ENCODE measurements around the gene UBL5. TPM values are rescaled to one million over a fixed set of nuclear protein-coding genes. Genes with fewer than 3 reads are reported as not detected.
A peak's percentile ranks its signal among the peaks of the same experiment; 100 is the strongest.

The UBL5 gene
- total RNA-seq, 2 experiments from 2014 or later, result 383 to 395 TPM

DNA sequence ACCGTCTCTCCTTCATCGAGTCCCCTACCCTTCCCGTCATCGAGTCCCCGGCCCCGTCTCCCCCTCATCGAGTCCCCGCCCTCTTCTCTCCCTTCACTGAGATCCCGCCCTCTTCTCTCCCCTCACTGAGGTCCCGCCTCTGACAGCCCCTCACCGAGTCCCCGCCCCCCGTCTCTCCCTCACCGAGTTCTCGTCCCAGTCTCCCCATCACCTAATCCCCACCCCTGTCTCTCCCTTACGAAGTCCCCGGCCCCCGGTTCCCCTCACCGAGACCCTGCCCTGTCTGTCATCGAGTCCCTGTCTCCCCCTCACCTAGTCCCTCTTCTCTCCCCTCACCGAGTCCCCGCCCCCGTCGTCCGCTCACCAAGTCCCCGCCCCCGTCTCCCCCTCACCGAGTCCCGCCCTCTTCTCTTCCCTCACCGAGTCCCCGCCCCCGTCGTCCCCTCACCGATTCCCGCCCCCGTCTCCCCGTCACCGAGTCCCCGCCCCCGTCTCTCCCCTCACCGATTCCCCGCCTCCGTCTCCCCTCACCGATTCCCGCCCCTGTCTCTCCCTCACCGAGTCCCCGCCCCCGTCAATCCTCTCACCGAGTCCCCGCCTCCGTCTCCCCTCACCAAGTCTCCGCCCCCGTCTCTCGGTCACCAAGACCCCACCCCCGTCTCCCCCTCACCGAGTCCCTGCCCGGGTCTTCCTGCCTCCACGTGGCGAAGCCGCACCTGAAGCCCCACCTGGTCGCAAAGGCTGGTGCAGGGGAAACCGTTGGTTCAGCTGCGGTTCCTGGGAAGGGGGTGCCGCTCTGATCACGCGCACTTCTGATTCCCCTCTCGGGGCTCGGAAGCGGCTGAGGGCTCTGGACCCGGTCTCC, 35.3 kb upstream of the UBL5 start:
- no peaks in the 10 kb centered on the region for H3K27me3 Mint-ChIP-seq (ENCODE audit: low read depth)
- H3K9me3 Mint-ChIP-seq (ENCODE audit: insufficient read depth), result no peaks in the 10 kb centered on the region
- H3K4me1 Mint-ChIP-seq (ENCODE audit: low read depth), result peaks cover 28% of the 10 kb centered on the region
- peaks cover 4% of the 10 kb centered on the region for H3K36me3 Mint-ChIP-seq (ENCODE audit: low read depth)
- ATAC-seq (peak; percentile 59), DNase-seq (peak; percentile 94)
- peak overlapping the region; percentile 77 for H3K4me3 Mint-ChIP-seq
- POLR2A ChIA-PET, result interaction anchor here (1.4 to 1.5 kb wide), 2 partner anchors 24 to 208 kb away, joined by 3 to 5 read pairs; partner anchors contain the start of gene ZNF846
- peak overlapping the region; percentile 90 for H3K27ac Mint-ChIP-seq
- CTCF ChIA-PET, result interaction anchor here (1.5 to 1.6 kb wide), 2 partner anchors 167 to 206 kb away, joined by 4 to 8 read pairs; no protein-coding TSS in a partner anchor

DNA sequence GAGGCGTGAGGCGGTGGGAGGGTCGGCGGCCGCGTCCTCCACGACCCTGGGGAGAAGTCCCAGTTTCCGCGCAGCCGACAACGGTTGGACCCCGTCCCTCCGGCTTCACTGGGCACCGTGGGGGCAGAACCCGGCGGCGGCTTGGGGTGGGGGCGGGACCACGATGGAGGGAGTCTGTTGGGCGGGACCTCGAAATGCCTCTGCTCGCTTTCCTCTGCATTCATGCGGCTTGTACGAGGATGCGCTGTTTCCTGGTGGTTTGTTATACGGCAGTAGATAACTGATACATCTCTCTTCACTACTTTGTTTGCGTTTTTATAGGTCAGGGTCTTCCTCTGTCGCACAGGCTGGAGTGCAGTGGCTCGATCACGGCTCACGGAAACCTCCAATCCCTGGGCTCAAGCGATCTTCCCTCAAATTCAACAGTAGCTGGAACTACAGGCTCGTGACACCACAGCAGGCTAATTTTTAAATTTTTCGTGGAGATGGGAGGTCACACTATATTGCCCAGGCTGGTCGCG, 34.6 kb upstream of the UBL5 start:
- Mint-ChIP-seq H3K9me3 (ENCODE audit: insufficient read depth) (no peaks in the 10 kb centered on the region), H3K27me3 (ENCODE audit: low read depth) (no peaks in the 10 kb centered on the region), H3K4me1 (ENCODE audit: low read depth) (peaks cover 28% of the 10 kb centered on the region), H3K36me3 (ENCODE audit: low read depth) (peaks cover 4% of the 10 kb centered on the region), H3K27ac (peak overlapping the region; percentile 90), H3K4me3 (peak overlapping the region; percentile 77)
- ChIA-PET POLR2A (interaction anchor here (1.3 to 1.5 kb wide), 3 partner anchors 25 to 208 kb away, joined by 3 to 6 read pairs (median 5); partner anchors contain the start of genes FBXL12 and ZNF846), CTCF (interaction anchor here (1.5 to 1.6 kb wide), 2 partner anchors 168 to 206 kb away, joined by 4 to 8 read pairs; no protein-coding TSS in a partner anchor)
- ATAC-seq, result peak; percentile 17
- DNase-seq, result peak; percentile 78

DNA sequence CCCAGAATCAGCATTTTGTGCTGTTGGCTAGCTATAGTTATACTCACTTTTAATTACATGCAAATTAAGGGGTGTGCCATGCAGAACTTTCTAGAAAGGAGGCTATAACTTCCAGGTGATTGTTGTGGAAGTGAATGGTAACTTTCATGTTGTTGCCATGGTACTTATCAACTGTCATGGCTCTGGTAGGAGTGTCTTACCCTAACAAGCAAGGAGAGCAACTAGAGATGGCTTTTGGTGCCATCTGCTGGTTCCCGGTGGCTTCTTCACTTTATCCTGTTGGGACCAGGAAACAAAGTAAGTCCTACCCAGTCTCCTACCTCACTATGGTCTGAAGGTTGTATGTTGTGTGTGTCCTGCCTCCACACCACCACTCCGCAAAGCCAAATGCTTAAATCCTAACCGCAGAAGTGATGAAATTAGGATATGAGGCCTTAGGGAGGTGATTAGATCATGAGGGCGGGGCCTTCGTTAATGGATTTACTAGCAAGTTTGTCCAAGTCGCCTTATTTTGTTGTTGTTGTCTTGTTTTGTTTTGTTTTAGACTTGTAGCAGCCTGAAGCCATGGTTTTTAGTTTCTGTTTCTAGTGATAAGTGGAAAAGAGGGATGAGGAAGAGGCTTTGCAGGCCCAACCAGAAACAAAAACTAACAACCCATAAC, 31.5 kb upstream of the UBL5 start:
- ChIA-PET CTCF (interaction anchor here (0.6 to 1.5 kb wide), 12 partner anchors 10 to 589 kb away, joined by 3 to 15 read pairs (median 5); partner anchors contain the start of gene ZNF846), POLR2A (no interaction called here)
- peaks cover 32% of the 10 kb centered on the region for H3K4me1 Mint-ChIP-seq (ENCODE audit: low read depth)

DNA sequence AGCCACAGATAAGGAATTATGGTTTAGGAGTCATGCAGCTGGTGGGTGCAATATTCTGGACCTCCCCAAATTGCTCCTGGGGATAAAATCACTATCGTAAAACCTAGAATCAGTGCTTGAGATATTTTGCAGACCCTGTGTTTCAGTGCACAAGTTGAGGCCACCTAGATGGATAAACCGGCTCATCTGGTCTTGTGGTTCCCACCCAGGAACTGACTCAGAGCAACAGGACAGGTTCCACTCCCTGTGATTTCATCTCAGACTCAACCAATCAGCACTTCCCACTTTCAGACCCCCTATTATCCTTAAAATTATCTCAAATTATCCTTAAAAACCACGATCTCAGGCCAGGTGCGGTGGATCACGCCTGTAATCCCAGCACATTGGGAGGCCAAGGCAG, 29.8 kb upstream of the UBL5 start:
- H3K27me3 Mint-ChIP-seq (ENCODE audit: low read depth), result no peaks in the 10 kb centered on the region
- ChIA-PET CTCF (interaction anchor here (0.7 to 2.5 kb wide), 2 partner anchors 9 to 172 kb away, joined by 3 to 9 read pairs; no protein-coding TSS in a partner anchor), POLR2A (interaction anchor here (1.4 kb wide), 1 partner anchor 20 kb away, joined by 4 read pairs; no protein-coding TSS in a partner anchor)
- peaks cover 30% of the 10 kb centered on the region for H3K4me1 Mint-ChIP-seq (ENCODE audit: low read depth)
- H3K27ac Mint-ChIP-seq, result no peak overlapping the region
- DNase-seq (no peak), ATAC-seq (no peak)
- H3K36me3 Mint-ChIP-seq (ENCODE audit: low read depth), result peaks cover 4% of the 10 kb centered on the region
- no peaks in the 10 kb centered on the region for H3K9me3 Mint-ChIP-seq (ENCODE audit: insufficient read depth)
- H3K4me3 Mint-ChIP-seq, result no peak overlapping the region

More for the DNA sequence above, 31.5 kb upstream of the UBL5 start:
- H3K27ac Mint-ChIP-seq, result peak overlapping the region; percentile 66
- H3K4me3 Mint-ChIP-seq, result no peak overlapping the region
- no peaks in the 10 kb centered on the region for H3K9me3 Mint-ChIP-seq (ENCODE audit: insufficient read depth)
- ATAC-seq (peak; percentile 47), DNase-seq (peak; percentile 93)
- peaks cover 4% of the 10 kb centered on the region for H3K36me3 Mint-ChIP-seq (ENCODE audit: low read depth)
- no peaks in the 10 kb centered on the region for H3K27me3 Mint-ChIP-seq (ENCODE audit: low read depth)

DNA sequence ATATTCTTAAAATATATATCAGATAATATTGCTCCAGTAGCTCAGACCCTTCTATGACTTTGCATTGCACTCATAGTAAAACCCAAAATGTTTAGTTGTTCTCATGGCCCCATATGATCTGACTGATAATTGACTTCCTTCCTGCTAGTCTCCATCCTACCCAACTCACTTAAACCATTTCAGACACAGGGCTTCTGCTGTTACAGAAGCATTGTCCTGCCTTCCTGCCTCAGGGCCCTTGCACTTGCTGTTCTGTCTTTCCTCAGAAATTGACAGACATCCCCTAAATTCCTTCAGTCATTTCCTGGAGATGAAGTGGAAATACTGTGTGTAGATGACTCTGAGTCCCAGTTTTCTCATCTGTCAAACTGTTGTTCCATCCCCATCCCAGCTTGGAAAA, 28.6 kb upstream of the UBL5 start:
- peak overlapping the region; percentile 41 for H3K27ac Mint-ChIP-seq
- H3K27me3 Mint-ChIP-seq (ENCODE audit: low read depth), result no peaks in the 10 kb centered on the region
- peaks cover 23% of the 10 kb centered on the region for H3K4me1 Mint-ChIP-seq (ENCODE audit: low read depth)
- DNase-seq (no peak), ATAC-seq (no peak)
- H3K36me3 Mint-ChIP-seq (ENCODE audit: low read depth), result no peaks in the 10 kb centered on the region
- no peak overlapping the region for H3K4me3 Mint-ChIP-seq
- ChIA-PET POLR2A (interaction anchor here (0.5 to 1.4 kb wide), 4 partner anchors 19 to 481 kb away, joined by 3 to 4 read pairs (median 3); partner anchors contain the start of gene ZNF561), CTCF (interaction anchor here (1.0 to 2.5 kb wide), 3 partner anchors 8 to 172 kb away, joined by 3 to 9 read pairs (median 3); no protein-coding TSS in a partner anchor)
- no peaks in the 10 kb centered on the region for H3K9me3 Mint-ChIP-seq (ENCODE audit: insufficient read depth)

DNA sequence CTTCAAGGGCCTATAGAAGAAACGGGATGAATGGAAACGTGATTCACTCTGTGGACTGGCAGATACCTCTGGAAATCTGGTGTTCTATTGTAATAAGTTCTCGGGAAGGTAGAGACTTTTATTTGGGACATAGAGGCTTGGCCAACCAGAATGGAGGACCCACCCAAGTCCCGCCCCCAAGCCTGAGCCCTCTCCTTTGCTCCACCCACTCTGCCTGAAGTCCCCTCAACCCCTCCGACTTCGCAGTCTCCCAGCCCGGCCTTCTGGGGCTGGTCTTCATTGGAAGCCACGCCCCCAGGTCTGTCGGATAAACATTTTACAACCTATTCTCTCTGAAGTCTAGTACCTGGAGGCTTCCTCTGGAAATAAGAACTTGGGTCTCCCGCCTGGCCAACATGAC, 25.7 kb upstream of the UBL5 start:
- H3K9me3 Mint-ChIP-seq (ENCODE audit: insufficient read depth), result no peaks in the 10 kb centered on the region
- H3K4me3 Mint-ChIP-seq, result no peak overlapping the region
- peaks cover 13% of the 10 kb centered on the region for H3K4me1 Mint-ChIP-seq (ENCODE audit: low read depth)
- H3K36me3 Mint-ChIP-seq (ENCODE audit: low read depth), result peaks cover 3% of the 10 kb centered on the region
- ChIA-PET CTCF (no interaction called here), POLR2A (no interaction called here)
- ATAC-seq (no peak), DNase-seq (no peak)
- no peak overlapping the region for H3K27ac Mint-ChIP-seq
- no peaks in the 10 kb centered on the region for H3K27me3 Mint-ChIP-seq (ENCODE audit: low read depth)

DNA sequence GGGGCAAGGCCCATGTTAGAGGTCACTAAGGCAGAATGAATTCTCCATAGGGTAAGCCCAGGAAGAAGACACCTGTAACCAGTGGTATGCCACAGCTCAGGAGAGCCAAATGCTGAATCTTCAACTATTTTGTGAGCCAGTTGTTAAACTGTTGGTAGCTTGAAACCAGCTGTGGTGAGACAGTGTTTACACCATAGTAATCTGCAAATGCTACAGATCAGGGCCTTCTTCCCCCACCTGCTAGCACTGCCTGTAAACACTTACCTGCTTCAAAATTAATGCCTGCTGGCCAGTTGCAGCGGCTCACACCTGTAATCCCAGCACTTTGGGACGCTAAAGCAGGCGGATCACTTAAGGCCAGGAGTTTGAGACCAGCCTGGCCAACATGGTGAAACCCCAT, 20.9 kb upstream of the UBL5 start:
- DNase-seq (no peak), ATAC-seq (no peak)
- Mint-ChIP-seq H3K9me3 (ENCODE audit: insufficient read depth) (no peaks in the 10 kb centered on the region), H3K27me3 (ENCODE audit: low read depth) (no peaks in the 10 kb centered on the region), H3K4me1 (ENCODE audit: low read depth) (peaks cover 13% of the 10 kb centered on the region), H3K4me3 (no peak overlapping the region), H3K36me3 (ENCODE audit: low read depth) (peaks cover 27% of the 10 kb centered on the region), H3K27ac (no peak overlapping the region)
- CTCF ChIA-PET, result interaction anchor here (1.0 to 3.1 kb wide), 4 partner anchors 9 to 181 kb away, joined by 4 to 9 read pairs (median 6); no protein-coding TSS in a partner anchor
- POLR2A ChIA-PET, result interaction anchor here (1.4 to 1.7 kb wide), 2 partner anchors 12 to 21 kb away, joined by 4 to 5 read pairs; partner anchors contain the start of genes FBXL12 and UBL5

DNA sequence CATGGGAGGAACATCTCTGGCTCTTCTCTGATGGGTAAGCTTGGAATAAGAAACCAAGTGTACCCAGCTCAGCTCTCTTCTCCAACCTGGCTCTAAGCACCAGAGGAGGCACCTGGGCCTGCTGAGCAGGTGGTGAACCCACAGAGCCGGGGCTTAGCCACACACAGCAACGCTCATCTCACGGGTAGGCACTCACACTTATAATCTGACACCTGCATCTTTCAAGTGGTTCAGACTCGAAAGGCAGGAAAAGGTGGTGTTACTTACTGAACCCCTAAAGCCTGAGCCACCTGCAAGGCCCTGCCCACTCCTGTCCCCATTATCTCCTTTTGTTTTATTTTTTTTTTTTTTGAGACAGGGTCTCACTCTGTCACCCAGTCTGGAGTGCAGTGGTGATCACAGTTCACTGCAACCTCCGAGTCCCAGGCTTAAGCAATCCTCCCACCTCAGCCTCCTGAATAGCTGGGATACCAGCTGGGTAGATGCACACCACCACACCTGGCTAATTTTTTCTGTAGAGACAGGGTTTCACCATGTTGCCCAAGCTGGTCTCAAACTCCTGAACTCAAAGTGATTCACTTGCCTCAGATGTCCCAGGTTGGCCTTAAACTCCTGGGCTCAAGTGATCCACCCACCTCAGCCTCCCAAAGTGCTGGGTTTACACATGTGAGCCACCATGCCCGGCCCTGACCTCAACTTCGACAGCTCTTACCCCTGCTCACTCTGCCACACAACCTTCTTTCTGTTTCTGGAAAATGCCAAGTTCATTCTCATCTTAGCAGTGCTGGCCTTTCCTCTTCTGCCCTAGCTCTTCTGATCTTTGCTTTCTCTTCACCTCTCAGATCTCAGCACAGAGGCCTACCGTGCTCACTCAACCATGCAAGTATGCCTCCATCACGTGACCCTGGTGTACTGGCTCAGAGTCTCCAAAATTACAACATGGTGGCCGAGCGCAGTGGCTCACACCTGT, 18.6 kb upstream of the UBL5 start:
- CTCF ChIA-PET, result no interaction called here
- POLR2A ChIA-PET, result no interaction called here
- H3K27ac Mint-ChIP-seq, result peak overlapping the region; percentile 56

DNA sequence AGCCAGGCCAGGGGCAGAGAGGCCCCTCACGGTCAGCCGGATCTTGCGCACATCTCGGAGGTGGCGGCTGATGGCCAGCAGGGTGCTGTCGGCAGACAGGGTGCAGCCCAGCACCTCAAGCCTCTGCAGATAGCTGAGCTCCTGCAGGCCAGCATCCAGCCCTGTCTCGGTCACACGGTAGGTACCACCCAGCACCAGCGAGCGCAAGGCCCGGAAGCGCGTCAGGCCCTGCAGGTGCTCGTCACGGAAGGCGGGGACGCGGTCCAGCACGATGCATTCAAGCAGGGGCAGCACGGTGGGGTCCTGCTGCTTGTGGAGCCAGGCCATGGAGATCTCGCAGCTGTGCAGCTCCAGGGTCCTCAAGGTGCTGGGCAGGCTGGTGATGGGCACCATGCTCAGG, 16.6 kb upstream of the UBL5 start:
- Mint-ChIP-seq H3K36me3 (ENCODE audit: low read depth) (peaks cover 53% of the 10 kb centered on the region), H3K27ac (no peak overlapping the region), H3K9me3 (ENCODE audit: insufficient read depth) (peaks cover 6% of the 10 kb centered on the region), H3K27me3 (ENCODE audit: low read depth) (no peaks in the 10 kb centered on the region), H3K4me1 (ENCODE audit: low read depth) (peaks cover 19% of the 10 kb centered on the region), H3K4me3 (no peak overlapping the region)
- ATAC-seq, result no peak
- ChIA-PET CTCF (no interaction called here), POLR2A (no interaction called here)
- no peak for DNase-seq

More for the DNA sequence above, 18.6 kb upstream of the UBL5 start:
- no peaks in the 10 kb centered on the region for H3K27me3 Mint-ChIP-seq (ENCODE audit: low read depth)
- H3K9me3 Mint-ChIP-seq (ENCODE audit: insufficient read depth), result no peaks in the 10 kb centered on the region
- peaks cover 38% of the 10 kb centered on the region for H3K36me3 Mint-ChIP-seq (ENCODE audit: low read depth)
- H3K4me1 Mint-ChIP-seq (ENCODE audit: low read depth), result peaks cover 16% of the 10 kb centered on the region
- H3K4me3 Mint-ChIP-seq, result no peak overlapping the region
- DNase-seq (peak; percentile 37), ATAC-seq (peak; percentile 64)

DNA sequence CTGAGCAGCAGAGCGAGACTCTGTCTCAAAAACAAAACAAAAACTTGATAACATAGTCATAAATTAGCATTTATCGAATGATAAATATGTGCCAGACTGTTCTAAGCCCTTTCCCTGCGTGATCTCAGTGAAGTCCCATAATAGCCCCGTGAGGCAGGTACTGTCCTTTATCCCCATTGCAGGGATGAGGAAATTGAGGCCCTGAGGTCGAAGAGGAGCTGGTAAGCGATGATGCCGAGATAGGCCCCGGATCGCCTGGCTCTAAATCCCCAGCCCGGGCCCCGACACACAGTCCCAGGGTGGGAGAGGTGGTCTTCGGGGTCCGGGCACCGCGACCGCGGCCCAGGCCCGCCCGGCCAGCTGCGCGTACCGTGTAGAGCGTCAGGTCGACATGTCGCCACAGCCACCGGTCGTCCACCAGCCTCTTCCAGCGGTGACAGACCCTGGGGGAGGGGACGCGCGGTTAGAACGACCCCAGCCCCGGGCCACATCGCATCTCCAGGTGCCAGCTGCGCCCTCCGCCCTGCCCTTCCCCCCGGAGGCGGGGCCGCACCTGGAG, 9.5 kb upstream of the UBL5 start:
- Mint-ChIP-seq H3K27me3 (ENCODE audit: low read depth) (no peaks in the 10 kb centered on the region), H3K4me3 (peak overlapping the region; percentile 92), H3K27ac (peak overlapping the region; percentile 97), H3K9me3 (ENCODE audit: insufficient read depth) (peaks cover 14% of the 10 kb centered on the region), H3K36me3 (ENCODE audit: low read depth) (peaks cover 43% of the 10 kb centered on the region), H3K4me1 (ENCODE audit: low read depth) (peaks cover 36% of the 10 kb centered on the region)
- ChIA-PET POLR2A (interaction anchor here (0.6 to 2.0 kb wide), 8 partner anchors 9 to 1853 kb away, joined by 3 to 17 read pairs (median 4); partner anchors contain the start of genes UBL5 and ZNF266), CTCF (no interaction called here)
- ATAC-seq, result no peak
- no peak for DNase-seq
